NB4 (cell line): Measurements from ENCODE around the gene CCL18.

ENCODE experiments used
- CTCF ChIP-seq: IDR thresholded peaks from one replicate; pipeline ENCODE4 v1.5.1; 2012; ENCODE audit warnings: low read depth, low read length
- MYC ChIP-seq: IDR thresholded peaks from 2 replicates; pipeline ENCODE4 v1.6.1; 2011; ENCODE audit warnings: low read depth, low read length
- POLR2A ChIP-seq: IDR thresholded peaks from 2 replicates; pipeline ENCODE4 v1.6.1; 2011; ENCODE audit warnings: mild to moderate bottlenecking; ENCODE audit not compliant: insufficient read length; ENCODE audit errors: extremely low read depth

DNA sequence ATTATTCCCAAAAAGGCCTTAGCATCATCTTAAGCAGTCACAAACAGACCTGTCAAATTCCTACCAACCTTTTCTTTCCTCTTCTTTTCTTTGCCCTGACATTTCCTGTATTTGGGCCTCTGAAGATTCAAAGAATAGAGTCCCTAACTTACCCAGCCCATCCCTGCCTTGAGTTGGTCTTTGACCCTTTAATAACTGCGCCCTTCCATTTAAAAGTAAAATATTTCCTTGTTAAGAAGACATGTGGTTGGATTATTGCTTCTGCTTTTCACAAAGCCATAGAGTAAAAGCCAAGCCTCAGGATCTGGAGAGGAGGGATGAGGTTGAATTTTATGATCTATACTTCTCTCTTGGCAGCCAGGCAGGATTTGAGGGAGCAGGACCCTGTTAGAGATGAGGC, 33.1 kb upstream of the CCL18 start:
- TF ChIP-seq CTCF (no peak), POLR2A (no peak), MYC (no peak)
